NCI-H1105 (cell line): ENCODE results near the gene KCNK18.
"Not testable (repeated sequence)": the region's sequence is repeated elsewhere in the genome, so short reads cannot be mapped to it uniquely, and the experiment has no call there.

Experiments
- DNase-seq: peaks from one replicate; lab custom pipeline; 2025; lab: John Stamatoyannopoulos, UW

KCNK18 gene

GRCh38 chr10:117221156-117221711, 23.9 kb downstream of the KCNK18 start:
- no peak for DNase-seq

- no peak for DNase-seq
These were observed 25.3 kb downstream of the KCNK18 start for GRCh38 chr10:117222552-117222951.

GRCh38 chr10:117222976-117223692, 25.8 kb downstream of the KCNK18 start:
- DNase-seq: no peak

GRCh38 chr10:117223693-117224430, 26.6 kb downstream of the KCNK18 start:
- no peak for DNase-seq

GRCh38 chr10:117224881-117225280, 27.6 kb downstream of the KCNK18 start:
- no peak for DNase-seq

- DNase-seq: no peak
These were observed 29.6 kb downstream of the KCNK18 start for GRCh38 chr10:117226813-117227451.

GRCh38 chr10:117228210-117228609, 30.9 kb downstream of the KCNK18 start:
- no peak for DNase-seq

- not testable (repeated sequence) for DNase-seq
These were observed 32.8 kb downstream of the KCNK18 start for GRCh38 chr10:117230107-117230506.

- no peak for DNase-seq
These were observed 40.2 kb downstream of the KCNK18 start for GRCh38 chr10:117237401-117237991.

GRCh38 chr10:117239051-117239450, 41.8 kb downstream of the KCNK18 start:
- DNase-seq: no peak

- DNase-seq: no peak
These were observed 42.7 kb downstream of the KCNK18 start for GRCh38 chr10:117239721-117240620.

GRCh38 chr10:117240621-117241529, 43.6 kb downstream of the KCNK18 start, which contains the start of gene SLC18A2:
Gene SLC18A2, plus strand, starts transcription at chr10:117241114. Its CDS starts 580 bp downstream, at chr10:117241694.
- no peak for DNase-seq

GRCh38 chr10:117241541-117242462, 44.5 kb downstream of the KCNK18 start:
- peak; percentile 6 for DNase-seq

- DNase-seq: no peak
These were observed 45.2 kb downstream of the KCNK18 start for GRCh38 chr10:117242463-117242832.

- DNase-seq: no peak
These were observed 49.8 kb downstream of the KCNK18 start for GRCh38 chr10:117246997-117247671.

GRCh38 chr10:117248750-117249465, 51.6 kb downstream of the KCNK18 start:
- DNase-seq: no peak

GRCh38 chr10:117249493-117250093, 52.3 kb downstream of the KCNK18 start:
- DNase-seq: no peak
